H1 (cell line): ENCODE measurements around the gene CDC42SE1. TPM values are rescaled to one million over a fixed set of nuclear protein-coding genes. Genes with fewer than 3 reads are reported as not detected.

Experiments
- CTCF ChIA-PET: fragments of 300-600 bp; sonication (Branson Sonifier 250); formaldehyde crosslinking; loops from one replicate; lab custom pipeline; 2021; ENCODE audit not compliant: partially characterized antibody; lab: Charles Lee
- POLR2A ChIA-PET: fragments of 300-600 bp; sonication (Branson Sonifier 250); formaldehyde crosslinking; loops from one replicate; lab custom pipeline; 2021; ENCODE audit warnings: inconsistent platforms; ENCODE audit not compliant: partially characterized antibody; lab: Charles Lee
- DNase-seq, 2 experiments: peaks; one replicate each; pipeline versions ENCODE4 v3.0.0 to v3.0.0-alpha.2; 2010 to 2022; ENCODE audit warnings: low spot score in 2 of 2, low read depth in 1 of 2, mixed read lengths in 1 of 2
- FAIRE-seq: peaks from 2 replicates; lab custom pipeline; 2011; peaks lifted over from hg19 to GRCh38; lab: Jason Lieb, UNC
- H2AFZ ChIP-seq: 2 replicates; pipeline ENCODE4 v1.8.1; 2012; ENCODE audit warnings: low read length, inconsistent platforms
- H2AK5ac ChIP-seq: 2 replicates; pipeline ENCODE4 v1.6.1; 2013; ENCODE audit warnings: low read depth, low read length
- H2BK120ac ChIP-seq: replicated peaks from 2 replicates; pipeline ENCODE3; 2013; ENCODE audit warnings: low read depth, low read length, inconsistent platforms
- H2BK12ac ChIP-seq: 2 replicates; pipeline ENCODE4 v1.6.1; 2013; ENCODE audit warnings: low read depth, low read length
- H2BK15ac ChIP-seq: 2 replicates; pipeline ENCODE4 v1.6.1; 2013; ENCODE audit warnings: low read length
- H2BK20ac ChIP-seq: 2 replicates; pipeline ENCODE4 v1.6.1; 2013; ENCODE audit warnings: low read length
- H2BK5ac ChIP-seq: 2 replicates; pipeline ENCODE4 v1.6.1; 2013; ENCODE audit warnings: low read depth, low read length
- H3K14ac ChIP-seq: 2 replicates; pipeline ENCODE4 v1.6.1; 2013; ENCODE audit warnings: inconsistent platforms; ENCODE audit not compliant: insufficient read length
- H3K18ac ChIP-seq: 2 replicates; pipeline ENCODE4 v1.6.1; 2013; ENCODE audit warnings: low read length; ENCODE audit errors: extremely low read depth
- H3K23ac ChIP-seq: 2 replicates; pipeline ENCODE4 v1.6.1; 2013; ENCODE audit warnings: inconsistent platforms; ENCODE audit not compliant: insufficient read length
- H3K23me2 ChIP-seq: 2 replicates; pipeline ENCODE4 v1.6.1; 2013; ENCODE audit warnings: low read depth, low read length
- H3K27ac ChIP-seq: 2 replicates; pipeline ENCODE4 v1.6.1; 2011; ENCODE audit warnings: low read depth, low read length, inconsistent platforms
- H3K27me3 ChIP-seq, 4 experiments: replicated peaks in 1 of 4; 1 replicate in 1 of 4; 2 replicates in 3 of 4; pipeline versions ENCODE4 v1.6.1 to v1.8.1; 2011 to 2013; ENCODE audit warnings: low read length in 3 of 4, mild to moderate bottlenecking in 3 of 4, inconsistent platforms in 2 of 4, mixed read lengths in 2 of 4, moderate library complexity in 1 of 4; ENCODE audit not compliant: control insufficient read depth in 3 of 4, insufficient read depth in 3 of 4; ENCODE audit errors: extremely low read depth in 1 of 4
- H3K36me3 ChIP-seq, 4 experiments: 2 replicates each; pipeline versions ENCODE4 v1.6.1 to v1.8.1; 2011 to 2013; ENCODE audit warnings: mild to moderate bottlenecking in 4 of 4, low read length in 3 of 4, moderate library complexity in 2 of 4, control low read depth in 1 of 4, inconsistent platforms in 1 of 4; ENCODE audit not compliant: insufficient read depth in 4 of 4, control insufficient read depth in 2 of 4
- H3K4ac ChIP-seq: replicated peaks from 2 replicates; pipeline ENCODE3; 2013; ENCODE audit warnings: low read length, low read depth, mixed read lengths, inconsistent platforms; ENCODE audit not compliant: insufficient read length
- H3K4me1 ChIP-seq, 4 experiments: replicated peaks in 1 of 4; 1 replicate in 1 of 4; 2 replicates in 3 of 4; pipeline versions ENCODE4 v1.6.1 to v1.8.1; 2011 to 2013; ENCODE audit warnings: low read length in 3 of 4, inconsistent platforms in 2 of 4, mixed read lengths in 1 of 4; ENCODE audit not compliant: insufficient read depth in 4 of 4, control insufficient read depth in 3 of 4
- H3K4me2 ChIP-seq, 2 experiments: 2 replicates each; pipeline versions ENCODE4 v1.6.1 to v1.8.1; 2011 to 2013; ENCODE audit warnings: low read depth in 2 of 2, low read length in 2 of 2, control low read depth in 1 of 2, inconsistent platforms in 1 of 2, mild to moderate bottlenecking in 1 of 2; ENCODE audit not compliant: insufficient read depth in 1 of 2
- H3K4me3 ChIP-seq, 4 experiments: fragments of 200-600, 300-600 bp in 1 of 4; sonication (generic), shearing (Covaris generic), sonication (Bioruptor Twin) in 1 of 4; 2 replicates each; pipeline versions ENCODE4 v1.5.1 to v1.8.1; 2011 to 2016; ENCODE audit warnings: low read length in 4 of 4, low read depth in 3 of 4, control low read depth in 2 of 4, inconsistent platforms in 2 of 4, mild to moderate bottlenecking in 2 of 4, mixed read lengths in 1 of 4, moderate library complexity in 1 of 4; ENCODE audit not compliant: insufficient read depth in 2 of 4; ENCODE audit errors: extremely low read depth in 1 of 4
- H3K56ac ChIP-seq: replicated peaks from 2 replicates; pipeline ENCODE3; 2013; ENCODE audit warnings: low read depth, mild to moderate bottlenecking, mixed read lengths, low read length, inconsistent platforms; ENCODE audit not compliant: insufficient read length
- H3K79me1 ChIP-seq: 2 replicates; pipeline ENCODE4 v1.6.1; 2013; ENCODE audit warnings: low read depth, low read length, control low read depth
- H3K79me2 ChIP-seq, 2 experiments: 2 replicates each; pipeline versions ENCODE4 v1.6.1 to v1.8.1; 2012 to 2013; ENCODE audit warnings: low read length in 2 of 2, mild to moderate bottlenecking in 2 of 2, inconsistent platforms in 1 of 2; ENCODE audit not compliant: insufficient read depth in 2 of 2, control insufficient read depth in 1 of 2
- H3K9ac ChIP-seq, 4 experiments: replicated peaks in 1 of 4; 1 replicate in 1 of 4; 2 replicates in 3 of 4; pipeline versions ENCODE4 v1.6.1 to v1.8.1; 2011 to 2013; ENCODE audit warnings: low read depth in 3 of 4, low read length in 3 of 4, control low read depth in 2 of 4, mild to moderate bottlenecking in 2 of 4, moderate library complexity in 2 of 4, inconsistent platforms in 1 of 4; ENCODE audit errors: extremely low read depth in 1 of 4
- H3K9me3 ChIP-seq, 2 experiments: 2 replicates each; pipeline versions ENCODE4 v1.6.1 to v1.8.1; 2012 to 2013; ENCODE audit warnings: mild to moderate bottlenecking in 2 of 2, moderate library complexity in 2 of 2, control low read depth in 1 of 2, inconsistent platforms in 1 of 2, low read depth in 1 of 2, low read length in 1 of 2, mixed read lengths in 1 of 2; ENCODE audit not compliant: insufficient read depth in 2 of 2
- H4K20me1 ChIP-seq, 2 experiments: replicated peaks in 1 of 2; 2 replicates each; pipeline versions ENCODE3 to v1.8.1; 2011 to 2013; ENCODE audit warnings: inconsistent platforms in 2 of 2, low read length in 2 of 2, mild to moderate bottlenecking in 1 of 2; ENCODE audit not compliant: insufficient read depth in 2 of 2, control insufficient read depth in 1 of 2
- H4K5ac ChIP-seq: 2 replicates; pipeline ENCODE4 v1.6.1; 2013; ENCODE audit warnings: low read length, low read depth, mixed read lengths, inconsistent platforms; ENCODE audit not compliant: insufficient read length
- H4K8ac ChIP-seq: 2 replicates; pipeline ENCODE4 v1.8.0; 2013; ENCODE audit warnings: mild to moderate bottlenecking, moderate library complexity, low read length, inconsistent platforms; ENCODE audit not compliant: insufficient read depth; ENCODE audit errors: extremely low read depth
- H4K91ac ChIP-seq: replicated peaks from 2 replicates; pipeline ENCODE3; 2013; ENCODE audit warnings: low read length, mixed read lengths, inconsistent platforms; ENCODE audit not compliant: insufficient read length
- BRCA1 ChIP-seq: IDR thresholded peaks from 2 replicates; pipeline ENCODE4 v1.6.1; 2012; ENCODE audit warnings: low read depth, low read length, improper control_type of control experiment
- EP300 ChIP-seq, 2 experiments: IDR thresholded peaks; 1 replicate in 1 of 2; 2 replicates in 1 of 2; pipeline ENCODE4 v1.6.1; 2011 to 2012; ENCODE audit warnings: low read depth in 2 of 2, low read length in 2 of 2, mild to moderate bottlenecking in 2 of 2, borderline replicate concordance in 1 of 2, inconsistent platforms in 1 of 2, moderate library complexity in 1 of 2
- FOSL1 ChIP-seq: IDR thresholded peaks from 2 replicates; pipeline ENCODE4 v1.6.1; 2011; ENCODE audit warnings: mild to moderate bottlenecking, low read depth, low read length, moderate library complexity; ENCODE audit not compliant: insufficient read depth
- KDM4A ChIP-seq: IDR thresholded peaks from one replicate; pipeline ENCODE4 v1.7.1; 2012; ENCODE audit warnings: low read depth, mild to moderate bottlenecking, moderate library complexity, low read length, inconsistent platforms; ENCODE audit not compliant: severe bottlenecking
- SP1 ChIP-seq: IDR thresholded peaks from 2 replicates; pipeline ENCODE4 v1.6.1; 2011; ENCODE audit warnings: low read depth, low read length
- SUZ12 ChIP-seq: fragments of 200-600 bp; sonication (generic); IDR thresholded peaks from 2 replicates; pipeline ENCODE4 v1.6.1; 2012; ENCODE audit warnings: mild to moderate bottlenecking, inconsistent platforms, low read length, moderate library complexity, mixed read lengths
- ZNF274 ChIP-seq: IDR thresholded peaks from 2 replicates; pipeline ENCODE4 v1.7.0; 2012; ENCODE audit warnings: low read length, borderline replicate concordance; ENCODE audit errors: extremely low read depth
- WGBS, 2 experiments: shearing (Covaris generic) in 1 of 2; methylation state at CpG; one replicate each; pipeline versions ENCODE4 v1.1.6 to v1.1.7; 2013 to 2015; ENCODE audit warnings: low lambda C conversion rate in 2 of 2, mixed read lengths in 2 of 2, inconsistent platforms in 1 of 2, low coverage in 1 of 2, missing lambda C conversion rate in 1 of 2; ENCODE audit not compliant: insufficient replicate concordance in 2 of 2, insufficient coverage in 1 of 2, insufficient read length in 1 of 2; ENCODE audit errors: extremely low coverage in 1 of 2, missing lambda C conversion rate in 1 of 2; 5-methylcytosine and 5-hydroxymethylcytosine counted together
- polyA plus RNA-seq, 7 experiments: library from polyadenylated mRNA; depleted of rRNA in 3 of 7; stranded (reverse) in 5 of 7; unstranded in 2 of 7; fragments of >200 nt in 5 of 7; fragments of 200-250 nt in 2 of 7; gene quantifications; 1 replicate in 5 of 7; 2 replicates in 1 of 7; 4 replicates in 1 of 7; pipeline versions ENCODE4 v1.2.1 to v1.2.3, GENCODE V29; 2011 to 2013; ENCODE audit warnings: missing spikeins in 2 of 7, mixed read lengths in 2 of 7
- total RNA-seq: library from RNA; stranded (reverse); fragmentation: NEBNext Ultra II Directional; extraction: Animal tissue kit (Norgen Biotek cat#: 25700); gene quantifications from 2 replicates; pipeline ENCODE4 v1.2.1, GENCODE V29; 2021
- TF ChIP-seq, protein P1 (sequence below): IDR thresholded peaks from 2 replicates; pipeline ENCODE4 v1.6.1; 2011; ENCODE audit warnings: low read depth, mild to moderate bottlenecking, low read length; ENCODE audit not compliant: insufficient read depth
- TF ChIP-seq, protein P2 (sequence below): IDR thresholded peaks from 2 replicates; pipeline ENCODE4 v1.6.1; 2011; ENCODE audit warnings: low read length, improper control_type of control experiment

The CDC42SE1 gene
- total and polyA plus RNA-seq, 2 of the 8 experiments (the other 6 are each of a cell fraction or from before 2014, with no cell fraction given): 30.5 to 74.1 TPM

DNA sequence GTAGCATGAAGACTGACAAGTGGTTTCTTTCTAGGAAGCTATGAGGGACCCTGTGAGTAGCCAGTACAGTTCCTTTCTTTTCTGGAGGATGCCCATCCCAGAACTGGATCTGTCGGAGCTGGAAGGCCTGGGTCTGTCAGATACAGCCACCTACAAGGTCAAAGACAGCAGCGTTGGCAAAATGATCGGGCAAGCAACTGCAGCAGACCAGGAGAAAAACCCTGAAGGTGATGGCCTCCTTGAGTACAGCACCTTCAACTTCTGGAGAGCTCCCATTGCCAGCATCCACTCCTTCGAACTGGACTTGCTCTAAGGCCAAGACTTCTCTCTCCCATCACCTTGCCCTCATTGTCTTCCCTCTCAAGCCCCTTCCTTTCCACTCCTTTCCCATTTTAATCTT is 7.8 kb upstream of the CDC42SE1 start:
- Histone ChIP-seq H2BK120ac (no peak overlapping the region), H3K4me2 (no peak overlapping the region), H3K79me1 (no peaks in the 10 kb centered on the region; the same call in 1 of the 2 replicates), H3K4ac (no peak overlapping the region), H3K9ac (no peak overlapping the region; a peak in 1 of 7 replicates), H3K4me1 (peaks cover 0 to 4% (median 2%) of the 10 kb centered on the region in 4 experiments; a peak in 2 of 7 replicates), H2BK15ac (no peak overlapping the region), H4K20me1 (peaks cover 0 to 3% of the 10 kb centered on the region in 2 experiments), H3K56ac (no peak overlapping the region), H3K27me3 (no peaks in the 10 kb centered on the region), H3K9me3 (no peaks in the 10 kb centered on the region), H3K23me2 (peaks cover 5% of the 10 kb centered on the region; the same call in 1 of the 2 replicates), H2BK12ac (no peak overlapping the region), H2BK5ac (no peak overlapping the region), H2BK20ac (no peak overlapping the region), H4K5ac (no peak overlapping the region), H2AFZ (no peak overlapping the region), H3K79me2 (peaks cover 0 to 40% of the 10 kb centered on the region in 2 experiments; a peak in 2 of 4 replicates), H4K91ac (no peak overlapping the region), H3K4me3 (no peak overlapping the region), H3K18ac (no peak overlapping the region), H3K14ac (no peak overlapping the region), H3K23ac (no peak overlapping the region), H3K36me3 (peaks cover 0 to 8% (median 0%) of the 10 kb centered on the region in 4 experiments; a peak in 6 of 8 replicates), H4K8ac (no peak overlapping the region), H2AK5ac (no peak overlapping the region), H3K27ac (no peak overlapping the region)
- WGBS, 2 experiments: 97% methylated on average over 4 of the region's 4 CpGs; no CpG with 5 or more reads in 1 of the 2 experiments
- TF ChIP-seq BRCA1 (no peak), FOSL1 (no peak), EP300 (IDR thresholded peaks at IDR 0.05; ENCODE audit: borderline replicate concordance in 1 of 2, low read depth in 2 of 2, low read length in 2 of 2) (no peak), SP1 (no peak), ZNF274 (no peak), KDM4A (no peak), SUZ12 (no peak)
- TF ChIP-seq, protein P1, sequence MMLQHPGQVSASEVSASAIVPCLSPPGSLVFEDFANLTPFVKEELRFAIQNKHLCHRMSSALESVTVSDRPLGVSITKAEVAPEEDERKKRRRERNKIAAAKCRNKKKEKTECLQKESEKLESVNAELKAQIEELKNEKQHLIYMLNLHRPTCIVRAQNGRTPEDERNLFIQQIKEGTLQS: no peak
- TF ChIP-seq, protein P2, sequence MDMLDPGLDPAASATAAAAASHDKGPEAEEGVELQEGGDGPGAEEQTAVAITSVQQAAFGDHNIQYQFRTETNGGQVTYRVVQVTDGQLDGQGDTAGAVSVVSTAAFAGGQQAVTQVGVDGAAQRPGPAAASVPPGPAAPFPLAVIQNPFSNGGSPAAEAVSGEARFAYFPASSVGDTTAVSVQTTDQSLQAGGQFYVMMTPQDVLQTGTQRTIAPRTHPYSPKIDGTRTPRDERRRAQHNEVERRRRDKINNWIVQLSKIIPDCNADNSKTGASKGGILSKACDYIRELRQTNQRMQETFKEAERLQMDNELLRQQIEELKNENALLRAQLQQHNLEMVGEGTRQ: no peak
- DNase-seq (no peak), FAIRE-seq (no peak)
- CTCF ChIA-PET: interaction anchor here (0.6 to 1.7 kb wide), 6 partner anchors 19 to 159 kb away, joined by 3 to 8 read pairs (median 4); partner anchors contain the start of genes C1orf56 and TNFAIP8L2
- POLR2A ChIA-PET: interaction anchor here (0.7 to 2.2 kb wide), 4 partner anchors 10 to 20 kb away, joined by 3 to 9 read pairs (median 5); partner anchors contain the start of gene C1orf56
